Activated CD4-positive, alpha-beta T cell treated with anti-CD3 and anti-CD28 coated beads, Interleukin-2, amount 10 ng/mL, durations not matched to agents 24 days and 14 days (primary cell): ENCODE data around the gene CCDC86. TPM values are rescaled to one million over a fixed set of nuclear protein-coding genes. Genes with fewer than 3 reads are reported as not detected.

Source experiments
- DNase-seq: peaks from one replicate; pipeline ENCODE4 v3.0.0; 2022
- H3K27ac Mint-ChIP-seq: one replicate; pipeline ENCODE4 v1.8.0; 2022; ENCODE audit warnings: mild to moderate bottlenecking, mixed read lengths
- H3K27me3 Mint-ChIP-seq: one replicate; pipeline ENCODE4 v1.8.0; 2022; ENCODE audit warnings: mixed read lengths
- H3K36me3 Mint-ChIP-seq: one replicate; pipeline ENCODE4 v1.8.0; 2022; ENCODE audit warnings: low read depth, mild to moderate bottlenecking, mixed read lengths
- H3K4me1 Mint-ChIP-seq: one replicate; pipeline ENCODE4 v1.8.0; 2021; ENCODE audit warnings: mixed read lengths
- H3K4me3 Mint-ChIP-seq: one replicate; pipeline ENCODE4 v1.8.0; 2022; ENCODE audit warnings: mild to moderate bottlenecking, moderate library complexity, mixed read lengths
- H3K9me3 Mint-ChIP-seq: one replicate; pipeline ENCODE4 v1.8.0; 2021; ENCODE audit warnings: mixed read lengths
- intact Hi-C: fragments of 100-400 bp; cut with micrococcal nuclease; formaldehyde crosslinking; loops from one replicate; pipeline ENCODE4 v1.15.1; 2023
- total RNA-seq: library from RNA; stranded (reverse); gene quantifications from 2 replicates; pipeline ENCODE4 v1.2.3, GENCODE V29; 2022

The CCDC86 gene
- total RNA-seq, 1 donor from 2014 or later: 90.0 TPM

- Mint-ChIP-seq H3K4me3 (no peak overlapping the region), H3K36me3 (peaks cover 28% of the 10 kb centered on the region), H3K4me1 (peaks cover 3% of the 10 kb centered on the region), H3K27ac (no peak overlapping the region), H3K27me3 (peaks cover 3% of the 10 kb centered on the region), H3K9me3 (no peaks in the 10 kb centered on the region)
- intact Hi-C loops: no loop called here
- DNase-seq: no peak
These were observed 10.4 kb downstream of the CCDC86 start for GRCh38 chr11:60852117-60852981.

GRCh38 chr11:60852982-60853950, 11.4 kb downstream of the CCDC86 start:
- no peak overlapping the region for H3K4me3 Mint-ChIP-seq

GRCh38 chr11:60854140-60854846, 12.4 kb downstream of the CCDC86 start:
- no peak overlapping the region for H3K4me3 Mint-ChIP-seq

More at GRCh38 chr11:60852982-60853950, 11.4 kb downstream of the CCDC86 start:
- Mint-ChIP-seq H3K9me3 (no peaks in the 10 kb centered on the region), H3K27me3 (peaks cover 3% of the 10 kb centered on the region), H3K4me1 (peaks cover 6% of the 10 kb centered on the region), H3K27ac (no peak overlapping the region), H3K36me3 (peaks cover 26% of the 10 kb centered on the region)
- intact Hi-C loops: no loop called here
- no peak for DNase-seq

GRCh38 chr11:60854847-60855725, 13.2 kb downstream of the CCDC86 start:
- no peaks in the 10 kb centered on the region for H3K9me3 Mint-ChIP-seq
- H3K4me3 Mint-ChIP-seq: no peak overlapping the region
- no peak overlapping the region for H3K27ac Mint-ChIP-seq
- peaks cover 17% of the 10 kb centered on the region for H3K36me3 Mint-ChIP-seq
- peaks cover 15% of the 10 kb centered on the region for H3K4me1 Mint-ChIP-seq
- DNase-seq: no peak
- peaks cover 3% of the 10 kb centered on the region for H3K27me3 Mint-ChIP-seq
- intact Hi-C loops: no loop called here

More at GRCh38 chr11:60854140-60854846, 12.4 kb downstream of the CCDC86 start:
- no peak overlapping the region for H3K27ac Mint-ChIP-seq
- intact Hi-C loops: no loop called here
- H3K9me3 Mint-ChIP-seq: no peaks in the 10 kb centered on the region
- H3K27me3 Mint-ChIP-seq: peaks cover 3% of the 10 kb centered on the region
- no peak for DNase-seq
- H3K36me3 Mint-ChIP-seq: peaks cover 20% of the 10 kb centered on the region
- H3K4me1 Mint-ChIP-seq: peaks cover 14% of the 10 kb centered on the region

- H3K9me3 Mint-ChIP-seq: no peaks in the 10 kb centered on the region
- intact Hi-C loops: no loop called here
- peaks cover 3% of the 10 kb centered on the region for H3K27me3 Mint-ChIP-seq
- no peak within 1 kb of the TSS for H3K4me3 Mint-ChIP-seq
- no peak for DNase-seq
- peaks cover 11% of the 10 kb centered on the region for H3K36me3 Mint-ChIP-seq
- H3K27ac Mint-ChIP-seq: no peak within 1 kb of the TSS
- peaks cover 15% of the 10 kb centered on the region for H3K4me1 Mint-ChIP-seq
These were observed 14.1 kb downstream of the CCDC86 start, which contains the start of gene PTGDR2 for GRCh38 chr11:60855726-60856633. Gene PTGDR2 (minus strand): TSS chr11:60855950. CDS start chr11:60853722, 2,228 bp downstream.

GRCh38 chr11:60857378-60858232, 15.7 kb downstream of the CCDC86 start:
- no peaks in the 10 kb centered on the region for H3K9me3 Mint-ChIP-seq
- no peak overlapping the region for H3K4me3 Mint-ChIP-seq
- peaks cover 3% of the 10 kb centered on the region for H3K36me3 Mint-ChIP-seq
- H3K27me3 Mint-ChIP-seq: peaks cover 3% of the 10 kb centered on the region
- no peak overlapping the region for H3K27ac Mint-ChIP-seq
- no peak for DNase-seq
- H3K4me1 Mint-ChIP-seq: peaks cover 15% of the 10 kb centered on the region
- intact Hi-C loops: no loop called here

- Mint-ChIP-seq H3K36me3 (peaks cover under 1% of the 10 kb centered on the region), H3K4me1 (peaks cover 15% of the 10 kb centered on the region), H3K27me3 (peaks cover 3% of the 10 kb centered on the region), H3K27ac (no peak overlapping the region), H3K4me3 (no peak overlapping the region), H3K9me3 (no peaks in the 10 kb centered on the region)
- intact Hi-C loops: no loop called here
- DNase-seq: no peak
These were observed 16.3 kb downstream of the CCDC86 start for GRCh38 chr11:60858236-60858635.

- H3K4me3 Mint-ChIP-seq: no peak overlapping the region
- peaks cover 15% of the 10 kb centered on the region for H3K4me1 Mint-ChIP-seq
- peaks cover 3% of the 10 kb centered on the region for H3K27me3 Mint-ChIP-seq
- no peaks in the 10 kb centered on the region for H3K36me3 Mint-ChIP-seq
- DNase-seq: peak; percentile 62
- intact Hi-C loops: no loop called here
- H3K27ac Mint-ChIP-seq: peak overlapping the region; percentile 10
- H3K9me3 Mint-ChIP-seq: no peaks in the 10 kb centered on the region
These were observed 17.0 kb downstream of the CCDC86 start for GRCh38 chr11:60858731-60859464.

- H3K27ac Mint-ChIP-seq: no peak overlapping the region
- H3K36me3 Mint-ChIP-seq: no peaks in the 10 kb centered on the region
- H3K9me3 Mint-ChIP-seq: no peaks in the 10 kb centered on the region
- no peak for DNase-seq
- peaks cover 15% of the 10 kb centered on the region for H3K4me1 Mint-ChIP-seq
- H3K4me3 Mint-ChIP-seq: no peak overlapping the region
- intact Hi-C loops: no loop called here
- peaks cover 7% of the 10 kb centered on the region for H3K27me3 Mint-ChIP-seq
These were observed 17.8 kb downstream of the CCDC86 start for GRCh38 chr11:60859616-60860250.

GRCh38 chr11:60860943-60861342, 19.0 kb downstream of the CCDC86 start:
- no peak overlapping the region for H3K27ac Mint-ChIP-seq
- no peaks in the 10 kb centered on the region for H3K36me3 Mint-ChIP-seq
- H3K4me1 Mint-ChIP-seq: peaks cover 12% of the 10 kb centered on the region
- no peak overlapping the region for H3K4me3 Mint-ChIP-seq
- H3K27me3 Mint-ChIP-seq: peaks cover 5% of the 10 kb centered on the region
- intact Hi-C loops: no loop called here
- no peak for DNase-seq
- H3K9me3 Mint-ChIP-seq: no peaks in the 10 kb centered on the region
